GM12864 (cell line): ENCODE measurements around the gene PDSS1.

Experiments used
- DNase-seq: peaks from one replicate; pipeline ENCODE4 v3.0.0-alpha.2; 2011; ENCODE audit warnings: low read depth
- H3K4me3 ChIP-seq: 2 replicates; pipeline ENCODE4 v1.5.1; 2011; ENCODE audit warnings: mild to moderate bottlenecking, low read depth, low read length, control low read depth
- CTCF ChIP-seq: IDR thresholded peaks from 2 replicates; pipeline ENCODE4 v1.5.1; 2011; ENCODE audit warnings: low read depth, mild to moderate bottlenecking, moderate library complexity, low read length, control low read depth, inconsistent platforms; ENCODE audit errors: missing control alignments

Gene PDSS1

DNA sequence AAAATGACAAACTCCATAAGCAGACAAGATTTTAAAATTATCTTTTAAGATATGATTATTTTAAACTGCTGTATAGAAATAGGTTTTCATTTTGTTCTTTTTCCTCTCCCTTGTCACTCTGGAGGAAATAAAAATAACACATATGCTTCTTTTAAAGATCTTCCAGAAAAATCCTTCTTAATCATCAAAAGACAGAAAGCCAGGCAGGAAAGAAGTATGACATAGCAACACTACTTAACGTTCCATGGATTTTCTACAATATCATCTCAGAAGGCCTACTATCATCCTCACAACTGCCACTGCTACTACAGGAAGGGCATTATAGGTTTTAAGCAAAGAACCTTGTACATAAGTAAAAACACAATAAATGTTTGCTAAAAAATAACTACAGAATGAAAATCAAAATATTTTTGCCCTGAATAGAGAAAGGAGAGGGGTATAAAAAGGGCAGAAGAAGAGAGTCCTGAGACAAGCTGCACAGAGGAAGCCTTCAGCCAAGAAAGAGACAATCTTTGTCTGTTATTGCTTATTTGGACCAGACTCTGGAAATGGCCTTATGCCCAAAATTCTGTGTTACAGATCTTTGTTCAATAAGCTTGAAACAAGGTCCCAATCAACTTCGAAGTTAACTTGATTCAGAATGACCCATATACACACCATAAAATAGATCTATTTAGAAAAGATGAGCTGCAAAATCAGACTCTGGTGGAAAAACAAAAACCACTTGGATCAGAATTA, 95.4 kb downstream of the PDSS1 start:
- no peak overlapping the region for H3K4me3 ChIP-seq
- no peak for DNase-seq
- TF ChIP-seq CTCF, result no peak
